GM19438 (cell line): ENCODE results near the gene ARRB1.
"Not testable (repeated sequence)": the region's sequence is repeated elsewhere in the genome, so short reads cannot be mapped to it uniquely, and the experiment has no call there.

Source experiments
- ATAC-seq: cut with Tn5 transposase; IDR thresholded peaks from one replicate; pipeline ENCODE4 v1.9.1; 2021; ENCODE audit warnings: low read depth; ENCODE audit not compliant: unreplicated experiment

Gene ARRB1

DNA sequence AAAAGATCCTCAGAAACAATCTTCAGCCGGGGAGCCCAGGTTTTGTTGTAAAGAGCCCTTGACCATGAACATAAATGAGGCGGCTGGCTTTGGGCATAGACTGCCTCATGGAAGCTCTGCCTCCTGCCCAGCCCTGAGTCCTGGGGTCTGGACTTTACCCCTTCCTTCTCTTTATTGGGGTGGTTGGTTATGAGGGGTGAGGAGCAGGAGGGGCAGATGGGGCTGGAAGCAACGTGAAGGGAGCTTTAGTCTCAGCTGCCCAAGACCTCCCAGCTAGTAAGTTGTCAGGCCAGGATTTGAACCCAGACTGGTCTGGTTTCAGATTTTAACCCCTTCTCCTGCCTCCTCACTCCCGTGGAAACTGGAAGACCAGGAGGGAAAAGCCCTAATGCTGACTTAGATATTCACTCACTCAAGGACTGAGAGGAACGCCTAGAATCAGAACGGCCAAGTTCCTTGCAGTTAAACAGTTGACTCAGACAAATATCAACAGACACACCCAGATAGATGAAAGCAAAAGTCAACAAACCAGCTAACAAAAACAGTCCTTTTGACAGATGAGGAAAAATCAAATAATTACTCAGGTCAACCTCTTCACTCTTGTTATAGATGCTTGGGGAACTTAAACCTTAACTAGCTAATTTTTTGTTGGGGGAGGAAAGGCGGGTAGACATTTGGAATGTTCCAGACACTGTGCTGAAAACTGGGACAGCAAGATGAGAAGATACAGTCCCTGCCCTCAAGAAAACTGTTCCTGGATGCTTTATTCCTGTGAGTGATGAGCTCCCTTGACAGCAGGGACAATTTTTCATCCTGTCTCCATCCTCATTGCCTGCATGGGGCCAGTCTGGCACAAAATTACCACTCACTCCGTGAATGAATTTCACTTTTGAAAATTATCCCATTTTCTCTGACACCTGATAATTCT lies 20.8 kb upstream of the ARRB1 start:
- no peak for ATAC-seq

DNA sequence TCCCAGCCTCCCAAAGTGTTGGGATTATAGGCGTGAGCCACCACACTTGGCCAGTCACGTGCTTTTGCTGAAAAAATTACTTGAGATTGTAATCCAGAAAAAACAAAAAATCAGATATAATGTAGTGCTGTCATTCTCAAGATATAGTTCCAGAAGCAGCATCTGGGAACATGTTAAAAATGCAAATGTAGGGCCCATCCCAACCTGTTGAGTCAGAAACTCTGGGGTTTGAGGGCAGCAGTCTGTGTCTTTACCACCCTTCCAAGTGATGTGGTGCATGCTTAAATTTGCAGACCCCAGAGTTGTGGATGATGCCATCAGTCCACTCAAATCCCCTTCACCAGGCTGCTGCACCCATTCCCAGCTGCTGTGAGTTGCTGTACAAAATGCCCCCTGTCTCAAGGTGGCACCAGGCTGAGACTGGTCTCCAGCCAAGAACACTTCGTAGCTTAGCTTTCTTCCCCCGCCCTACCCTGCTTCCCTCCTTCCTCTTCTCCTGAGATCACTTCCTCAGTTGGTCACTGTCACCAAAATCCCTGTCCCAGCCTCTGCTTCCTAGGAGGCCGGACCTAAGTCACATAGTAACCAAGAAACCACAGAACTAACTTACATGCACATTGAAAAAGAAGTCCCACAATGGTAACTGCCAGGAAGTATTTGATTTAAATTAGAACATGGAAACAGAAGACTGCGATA lies 18.2 kb upstream of the ARRB1 start:
- ATAC-seq, result no peak

DNA sequence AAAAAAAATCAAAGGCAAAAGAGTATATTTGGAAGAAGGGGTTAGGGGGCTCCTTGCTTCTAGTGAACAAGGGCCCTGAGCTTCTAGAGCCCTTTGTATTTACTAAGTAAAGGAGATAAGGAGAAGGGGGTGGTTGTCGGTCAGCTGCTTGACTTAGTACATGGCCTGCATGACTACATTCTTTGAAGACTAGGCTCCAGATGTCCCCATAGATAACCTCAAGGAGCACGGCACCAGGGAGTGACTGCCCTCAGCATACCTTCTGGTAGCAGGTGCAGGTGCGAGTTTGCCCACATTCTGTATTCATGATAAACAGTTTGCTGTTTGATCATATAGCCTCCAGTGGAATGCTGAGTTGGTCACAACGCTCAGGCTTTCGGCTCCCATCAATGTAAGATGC lies 15.4 kb upstream of the ARRB1 start:
- not testable (repeated sequence) for ATAC-seq

DNA sequence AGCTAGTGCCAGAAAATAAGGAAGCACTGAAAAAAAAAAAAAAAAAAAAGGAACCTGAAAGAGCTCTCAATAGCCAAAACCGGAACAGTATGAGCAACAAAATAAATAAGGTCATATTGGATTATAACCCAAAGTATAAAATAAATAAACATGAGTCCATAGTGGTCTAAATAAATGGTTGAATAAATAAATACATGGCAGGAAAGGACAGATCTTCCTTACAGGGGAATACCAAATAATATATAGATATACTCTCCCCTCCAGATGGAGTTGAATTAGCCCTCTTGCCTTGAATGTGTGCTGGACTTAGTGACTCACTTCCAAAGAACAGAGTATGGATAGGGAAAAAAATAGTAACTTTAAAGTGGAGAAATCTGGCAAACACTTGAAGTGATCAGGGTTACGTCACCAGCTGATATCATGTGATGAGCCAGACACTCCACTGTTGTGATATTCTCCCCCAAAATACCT lies 14.3 kb upstream of the ARRB1 start:
- ATAC-seq, result no peak

DNA sequence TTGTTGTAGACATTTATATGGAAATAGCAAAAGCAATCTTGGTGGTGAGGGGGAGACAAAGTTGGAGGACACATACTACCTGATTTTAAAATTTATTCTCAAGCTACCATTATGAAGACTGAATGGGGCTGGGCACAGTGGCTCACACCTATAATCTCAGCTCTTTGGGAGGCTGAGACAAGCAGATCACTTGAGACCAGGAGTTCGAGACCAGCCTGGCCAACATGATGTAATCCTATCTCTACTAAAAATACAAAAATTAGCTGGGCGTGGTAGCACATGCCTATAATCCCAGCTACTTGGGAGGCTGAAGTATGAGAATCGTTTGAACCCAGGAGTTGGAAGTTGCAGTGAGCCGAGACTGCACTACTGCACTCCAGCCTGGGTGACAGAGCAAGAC lies 10.8 kb upstream of the ARRB1 start:
- ATAC-seq, result not testable (repeated sequence)

GRCh38 chr11:75356613-75357012 lies 5.2 kb upstream of the ARRB1 start:
- ATAC-seq, result no peak

DNA sequence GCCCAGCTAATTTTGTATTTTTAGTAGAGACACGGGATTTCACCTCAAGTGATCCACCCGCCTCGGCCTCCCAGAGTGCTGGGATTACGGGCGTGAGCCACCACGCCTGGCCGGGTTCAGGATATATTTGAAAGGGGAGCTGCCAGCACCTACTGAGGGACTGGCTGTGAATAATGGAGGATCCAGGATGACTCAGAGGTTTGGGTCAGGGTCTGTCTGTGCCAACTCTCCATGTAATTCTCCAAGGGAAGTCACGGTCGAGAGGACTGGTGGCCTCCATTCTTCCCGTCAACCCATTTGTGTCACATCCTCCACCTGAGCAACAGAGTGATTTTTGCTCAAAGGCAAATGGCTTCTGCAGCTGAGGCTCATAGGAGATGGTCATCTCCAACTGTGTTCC lies 3.6 kb upstream of the ARRB1 start:
- ATAC-seq, result no peak

- ATAC-seq, result no peak
Observed at GRCh38 chr11:75352588-75353206, 1.2 kb upstream of the ARRB1 start.

- ATAC-seq, result no peak
Observed at GRCh38 chr11:75351791-75352587, 528 bp upstream of the ARRB1 start.

GRCh38 chr11:75350743-75351540 lies 519 bp downstream of the ARRB1 start:
- ATAC-seq, result no peak

DNA sequence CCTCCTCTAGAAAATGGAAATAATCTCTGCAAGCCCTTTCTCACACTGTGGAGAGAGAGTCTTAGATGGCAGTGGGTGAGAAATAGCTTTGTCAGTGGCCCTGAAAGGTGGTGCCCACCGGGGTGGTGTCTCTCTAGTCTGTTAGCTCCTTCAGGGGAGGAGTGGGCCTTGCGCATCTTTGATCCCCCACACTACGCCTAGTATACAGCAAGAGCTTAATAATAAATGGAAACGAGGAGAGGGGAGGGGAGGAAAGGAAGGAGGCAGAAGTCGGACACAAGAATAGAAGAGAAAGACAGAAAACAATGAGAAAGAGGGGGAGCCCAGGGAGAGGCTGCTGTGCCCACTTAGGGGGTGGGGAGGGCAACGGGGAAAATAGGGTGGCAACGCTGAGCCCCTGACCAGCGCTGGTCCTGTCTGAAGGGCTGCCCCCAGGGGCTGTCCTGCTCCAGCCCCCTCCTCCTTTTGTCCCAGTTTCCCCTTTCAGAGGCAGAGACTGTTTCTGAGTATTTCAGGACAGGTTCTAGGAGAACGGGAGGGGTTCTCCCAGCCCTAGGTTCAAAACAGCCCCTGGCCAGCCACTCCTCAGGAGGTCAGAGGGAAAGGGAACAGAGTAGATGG lies 1.2 kb downstream of the ARRB1 start:
- no peak for ATAC-seq

DNA sequence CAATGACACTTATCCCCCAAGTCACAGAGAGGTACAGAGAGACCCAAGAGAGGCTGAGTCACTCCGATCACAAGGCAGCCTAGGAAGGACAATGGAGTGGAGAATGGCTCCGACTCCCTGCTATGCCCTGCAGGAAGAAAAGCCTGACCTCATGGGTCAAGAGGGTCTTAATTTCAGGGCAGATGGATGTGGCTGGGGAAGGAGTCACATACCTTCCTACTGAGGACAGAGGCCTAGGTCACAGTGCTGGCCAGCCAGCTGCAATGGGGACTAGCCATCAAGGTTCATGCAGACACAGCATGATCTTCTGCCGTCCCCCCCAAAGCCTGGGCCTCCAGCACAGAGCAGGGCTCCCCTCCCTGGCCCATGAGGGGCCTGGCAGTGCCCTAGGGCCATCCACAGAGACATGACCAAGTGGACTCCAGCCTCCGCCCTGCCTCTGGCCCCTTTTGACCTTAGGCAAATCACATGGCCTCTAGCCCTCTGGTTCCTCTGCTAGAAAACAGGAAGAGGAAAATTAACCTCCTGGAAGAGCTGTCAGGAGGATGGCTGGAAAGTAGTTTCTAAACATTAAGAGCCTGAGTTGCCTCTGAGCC lies 1.8 kb downstream of the ARRB1 start:
- ATAC-seq, result no peak

DNA sequence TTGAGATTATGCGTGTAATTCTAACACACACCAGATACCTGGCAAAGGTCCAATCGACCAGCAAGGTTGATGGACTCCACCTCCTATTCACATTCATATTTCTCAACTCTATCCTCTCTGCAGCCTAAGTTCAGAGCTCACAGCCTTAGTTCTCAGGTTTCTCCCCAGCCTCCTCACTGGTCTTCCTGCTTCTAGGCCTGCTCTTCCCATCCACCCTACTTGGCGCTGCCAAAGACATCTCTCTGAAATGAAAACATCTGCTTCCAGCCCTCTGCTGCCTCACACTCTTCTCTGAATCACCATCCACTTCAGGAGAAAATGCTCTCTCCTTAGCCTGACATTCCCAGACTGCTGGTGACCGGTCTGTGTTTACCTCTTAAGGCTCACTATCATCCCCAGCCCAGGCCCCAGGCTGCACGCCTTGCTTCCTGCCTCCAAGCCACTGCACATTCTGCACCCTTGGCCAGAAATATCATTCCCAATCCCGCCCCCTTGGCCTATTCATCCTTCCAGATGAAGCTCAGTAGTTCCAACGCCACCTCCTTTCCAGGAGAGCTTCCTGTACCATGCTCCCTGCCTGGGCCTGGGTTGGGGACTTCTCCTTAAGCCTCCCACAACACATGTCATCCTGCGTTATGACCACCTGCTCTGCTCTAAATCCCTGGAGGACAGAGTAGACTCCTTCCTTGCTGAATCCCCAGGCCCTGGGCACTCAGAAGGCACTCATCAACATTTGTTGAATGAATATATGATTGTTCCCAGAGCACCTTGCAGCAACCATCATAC lies 3.5 kb downstream of the ARRB1 start:
- ATAC-seq, result no peak

DNA sequence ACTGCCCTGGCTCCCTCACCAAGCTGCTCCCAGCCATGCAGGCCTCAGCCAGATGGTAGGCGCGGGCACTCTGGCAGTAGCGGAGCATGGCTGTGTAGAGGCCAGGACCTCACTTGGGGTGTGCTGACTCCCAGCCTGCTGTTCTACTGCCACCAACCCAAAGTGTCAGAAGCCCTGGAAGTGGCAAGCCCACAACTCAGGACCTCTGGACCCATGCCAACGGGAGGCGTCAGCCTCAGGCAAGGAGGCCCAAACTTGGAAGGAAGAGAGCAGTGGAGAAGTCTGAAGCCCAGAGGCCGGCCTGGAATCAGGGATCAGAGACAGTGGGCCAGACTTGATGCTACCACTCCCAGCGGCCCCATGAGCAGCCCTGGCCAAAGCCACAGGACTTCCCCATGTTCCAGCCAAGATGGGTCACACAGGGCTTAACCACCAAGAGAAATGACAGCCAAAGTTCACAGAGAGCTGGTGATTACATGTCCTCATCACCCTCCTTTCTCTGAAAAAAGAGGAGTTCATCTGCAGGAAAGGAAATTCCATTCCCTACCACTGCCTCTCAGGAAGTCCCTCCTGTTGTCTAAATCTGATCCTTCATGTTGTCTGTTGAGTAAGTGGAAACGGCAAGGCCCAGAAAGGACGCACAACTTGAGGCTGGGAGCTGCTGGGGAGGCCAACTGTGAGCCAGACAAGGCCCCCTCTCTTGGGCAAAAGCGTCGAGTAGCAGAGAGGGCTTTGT lies 4.4 kb downstream of the ARRB1 start:
- no peak for ATAC-seq

DNA sequence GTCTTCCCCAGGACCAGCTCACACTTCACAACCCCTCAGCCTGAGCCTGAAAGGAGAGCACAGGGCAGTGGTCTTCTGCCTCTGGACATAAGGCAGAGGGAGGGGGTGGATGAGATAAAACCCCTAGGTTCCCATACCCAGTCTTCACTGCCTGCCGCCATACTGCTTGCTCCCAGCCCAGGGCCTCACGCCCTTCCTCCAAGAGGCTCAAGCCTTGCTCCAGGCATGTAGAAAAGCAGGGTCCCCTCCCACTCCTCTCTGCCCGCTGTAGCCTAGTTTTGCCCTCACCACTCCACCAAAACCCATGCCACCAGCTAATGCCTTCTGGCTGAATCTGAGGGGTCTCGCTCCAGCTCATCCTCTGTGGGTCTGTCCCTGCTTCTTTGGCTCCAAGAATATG lies 5.2 kb downstream of the ARRB1 start:
- ATAC-seq, result no peak

DNA sequence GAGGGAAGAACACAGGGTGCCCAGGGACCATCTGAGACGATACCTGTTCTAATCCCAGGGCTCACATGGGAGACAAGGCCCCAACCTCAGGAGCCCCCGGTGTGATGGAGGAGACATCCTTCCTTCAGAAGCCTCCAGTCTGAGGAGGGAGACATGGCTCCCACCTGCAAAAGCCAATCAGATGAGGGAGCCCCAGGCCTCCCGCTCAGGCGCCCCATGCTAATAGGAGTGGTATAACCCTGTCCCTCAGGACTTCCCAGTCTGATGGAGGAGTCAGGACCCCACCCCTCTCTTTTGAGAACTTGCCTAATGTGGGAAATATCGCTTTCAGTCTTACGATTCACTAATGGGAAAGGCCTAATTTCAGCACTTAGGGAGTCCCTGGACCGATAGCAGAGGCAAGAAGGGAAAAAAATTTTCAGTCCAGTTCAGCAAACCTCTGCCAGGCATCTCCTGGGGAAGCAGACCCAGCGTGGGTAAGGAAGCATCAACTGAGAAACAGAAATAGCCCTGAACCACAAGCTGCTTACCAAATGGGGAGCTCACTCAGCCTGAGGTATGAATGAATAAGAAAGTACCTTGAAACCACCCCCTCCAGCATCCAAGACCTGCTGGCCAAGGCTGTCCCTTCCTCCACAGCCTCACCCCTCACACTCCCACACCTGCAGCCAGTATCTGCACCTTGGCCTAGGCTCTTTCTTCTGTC lies 5.9 kb downstream of the ARRB1 start:
- ATAC-seq, result no peak
